B cell (primary cell): Measurements from ENCODE around the gene ERC2. TPM values are rescaled to one million over a fixed set of nuclear protein-coding genes. Genes with fewer than 3 reads are reported as not detected.

Experiments
- ATAC-seq: fragments of 200-7000 bp; cut with Tn5 transposase; one replicate; pipeline ENCODE4 v1.10.0; 2021; ENCODE audit warnings: low read depth, mild to moderate bottlenecking, moderate number of reproducible peaks, moderate library complexity
- CTCF ChIA-PET: fragments of 350-600 bp; sonication (Branson Sonifier 250); formaldehyde crosslinking; loops from one replicate; lab custom pipeline; 2021; ENCODE audit warnings: antibody characterized with exemption, inconsistent platforms; lab: Charles Lee
- POLR2A ChIA-PET: fragments of 350-600 bp; sonication (Branson Sonifier 250); formaldehyde crosslinking; loops from one replicate; lab custom pipeline; 2021; ENCODE audit warnings: antibody characterized with exemption; lab: Charles Lee
- DNase-seq: peaks from one replicate; pipeline ENCODE4 v3.0.0; 2013
- H2AFZ ChIP-seq: 2 replicates; pipeline ENCODE4 v1.6.1; 2012; ENCODE audit warnings: mild to moderate bottlenecking, low read depth, low read length; ENCODE audit not compliant: insufficient read depth, poor library complexity, severe bottlenecking
- H3K27ac ChIP-seq, 2 donors: 1 replicate in 1 of 2; 2 replicates in 1 of 2; pipeline ENCODE4 v1.5.1; 2012 to 2013; ENCODE audit warnings: low read length in 2 of 2, mild to moderate bottlenecking in 2 of 2, moderate library complexity in 1 of 2
- H3K27me3 ChIP-seq, 4 experiments: fragments of 200-600 bp in 1 of 4; sonication (generic) in 1 of 4; replicated peaks in 1 of 4; 1 replicate in 2 of 4; 2 replicates in 2 of 4; pipeline versions ENCODE4 v1.6.1 to v1.7.0; 2013 to 2016; ENCODE audit warnings: low read length in 3 of 4, mild to moderate bottlenecking in 2 of 4, mixed read lengths in 1 of 4, moderate library complexity in 1 of 4; ENCODE audit not compliant: insufficient read depth in 4 of 4, control insufficient read depth in 3 of 4; ENCODE audit errors: control extremely low read depth in 1 of 4
- H3K36me3 ChIP-seq, 2 experiments: replicated peaks in 1 of 2; 1 replicate in 1 of 2; 2 replicates in 1 of 2; pipeline versions ENCODE4 v1.6.1 to v1.7.1; 2013; ENCODE audit warnings: low read length in 1 of 2; ENCODE audit not compliant: insufficient read depth in 2 of 2, control insufficient read depth in 1 of 2; ENCODE audit errors: control extremely low read depth in 1 of 2, extremely low read depth in 1 of 2
- H3K4me1 ChIP-seq, 2 donors: fragments of 200-600 bp in 1 of 2; sonication (generic) in 1 of 2; 1 replicate in 1 of 2; 2 replicates in 1 of 2; pipeline versions ENCODE4 v1.5.1 to v1.6.1; 2013 to 2017; ENCODE audit warnings: low read length in 2 of 2; ENCODE audit not compliant: control insufficient read depth in 2 of 2, insufficient read depth in 2 of 2
- H3K4me2 ChIP-seq: replicated peaks from 2 replicates; pipeline ENCODE3; 2012; ENCODE audit warnings: mild to moderate bottlenecking, low read depth, low read length; ENCODE audit not compliant: poor library complexity, severe bottlenecking
- H3K4me3 ChIP-seq, 5 experiments: fragments of 200-600 bp in 1 of 5; sonication (generic) in 1 of 5; 1 replicate in 3 of 5; 2 replicates in 2 of 5; pipeline versions ENCODE4 v1.5.1 to v1.7.0; 2011 to 2016; ENCODE audit warnings: low read length in 4 of 5, mild to moderate bottlenecking in 4 of 5, low read depth in 2 of 5, control low read depth in 1 of 5, moderate library complexity in 1 of 5; ENCODE audit not compliant: insufficient read depth in 1 of 5; ENCODE audit errors: control extremely low read depth in 1 of 5, extremely low read depth in 1 of 5
- H3K79me2 ChIP-seq: fragments of 200-600 bp; sonication (generic); one replicate; pipeline ENCODE4 v1.6.0; 2016; ENCODE audit warnings: low read length; ENCODE audit not compliant: control insufficient read depth, insufficient read depth
- H3K9ac ChIP-seq: fragments of 200-600 bp; sonication (generic); 2 replicates; pipeline ENCODE4 v1.6.1; 2017; ENCODE audit warnings: mild to moderate bottlenecking, low read length, moderate library complexity
- H3K9me3 ChIP-seq, 3 donors: one replicate each; pipeline versions ENCODE4 v1.6.1 to v1.7.1; 2013; ENCODE audit warnings: low read length in 2 of 3; ENCODE audit not compliant: control insufficient read depth in 2 of 3, insufficient read depth in 1 of 3; ENCODE audit errors: control extremely low read depth in 1 of 3
- H4K20me1 ChIP-seq: 2 replicates; pipeline ENCODE4 v1.6.0; 2012; ENCODE audit warnings: mild to moderate bottlenecking, low read length; ENCODE audit not compliant: insufficient read depth, control insufficient read depth, poor library complexity, severe bottlenecking
- H3K27ac Mint-ChIP-seq: one replicate; pipeline ENCODE4 v1.8.0; 2021; ENCODE audit warnings: mixed read lengths
- H3K27me3 Mint-ChIP-seq: one replicate; pipeline ENCODE4 v1.8.0; 2021; ENCODE audit warnings: mixed read lengths
- H3K4me1 Mint-ChIP-seq: one replicate; pipeline ENCODE4 v1.8.0; 2021; ENCODE audit warnings: mixed read lengths
- H3K4me3 Mint-ChIP-seq: one replicate; pipeline ENCODE4 v1.8.0; 2021; ENCODE audit warnings: mixed read lengths
- H3K9me3 Mint-ChIP-seq: one replicate; pipeline ENCODE4 v1.8.0; 2022; ENCODE audit warnings: mixed read lengths; ENCODE audit not compliant: insufficient read depth
- CTCF ChIP-seq: fragments of 200-600 bp; IDR thresholded peaks from one replicate; pipeline ENCODE4 v1.8.0; 2022; ENCODE audit warnings: antibody characterized with exemption, mild to moderate bottlenecking
- EZH2 ChIP-seq: IDR thresholded peaks from 2 replicates; pipeline ENCODE4 v1.6.1; 2012; ENCODE audit warnings: borderline replicate concordance, low read depth, mild to moderate bottlenecking, moderate library complexity, low read length; ENCODE audit not compliant: insufficient read depth, poor library complexity, severe bottlenecking
- WGBS: methylation state at CpG from one replicate; pipeline ENCODE4 v1.1.5; 2013; ENCODE audit warnings: missing lambda C conversion rate; ENCODE audit not compliant: insufficient coverage; 5-methylcytosine and 5-hydroxymethylcytosine counted together
- intact Hi-C: fragments of 100-400 bp; cut with micrococcal nuclease; formaldehyde crosslinking; loops from one replicate; pipeline ENCODE4 v1.10.0; 2022
- polyA plus RNA-seq: library from polyadenylated mRNA; depleted of rRNA; stranded (reverse); fragments of >200 nt; gene quantifications from 2 replicates; pipeline ENCODE4 v1.2.3, GENCODE V29; 2012
- total RNA-seq, 2 donors: library from RNA; stranded (reverse); fragments of 120-200 nt in 1 of 2; gene quantifications; 1 replicate in 1 of 2; 2 replicates in 1 of 2; pipeline versions ENCODE4 v1.2.3 to v1.2.4, GENCODE V29; 2013 to 2022

Gene ERC2
- total and polyA plus RNA-seq, 2 donors (not counting 1 experiment from before 2014, with no cell fraction given): not detected

DNA sequence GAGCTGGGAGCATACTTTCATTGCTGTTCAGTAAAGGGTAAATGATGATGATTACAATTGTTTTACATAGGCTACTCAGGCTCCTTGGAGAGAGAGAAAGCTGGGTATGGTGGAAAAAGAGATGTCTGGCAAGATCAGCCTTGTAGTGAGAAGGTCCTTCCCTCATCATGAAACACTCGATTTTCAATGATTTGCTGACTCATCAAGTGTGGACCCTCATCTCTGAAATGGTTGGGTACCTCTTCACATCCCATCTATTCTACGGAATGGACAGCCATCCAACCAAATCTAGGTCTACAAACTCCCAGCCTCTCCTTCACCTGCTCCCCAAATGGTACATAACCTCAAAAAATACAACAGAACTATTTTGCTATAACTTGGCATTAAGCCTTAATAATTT, 610.6 kb downstream of the ERC2 start:
- H3K27ac ChIP-seq: no peak overlapping the region
- DNase-seq (no peak), ATAC-seq (no peak)
- CTCF ChIA-PET: no interaction called here
- Mint-ChIP-seq H3K27me3 (no peaks in the 10 kb centered on the region), H3K9me3 (no peaks in the 10 kb centered on the region), H3K4me1 (no peaks in the 10 kb centered on the region), H3K27ac (no peak overlapping the region), H3K4me3 (no peak overlapping the region)
- H2AFZ ChIP-seq: no peak overlapping the region
- 80% methylated on average over 1 of the region's 2 CpGs for WGBS
- intact Hi-C loops: no loop called here
- H3K36me3 ChIP-seq: no peaks in the 10 kb centered on the region
- TF ChIP-seq CTCF: no peak
- no peak for TF ChIP-seq EZH2
- no peak overlapping the region for H3K4me2 ChIP-seq
- no peaks in the 10 kb centered on the region for H4K20me1 ChIP-seq
- H3K4me3 ChIP-seq: no peak overlapping the region
- POLR2A ChIA-PET: no interaction called here
- H3K9ac ChIP-seq: no peak overlapping the region
- H3K9me3 ChIP-seq: no peaks in the 10 kb centered on the region
- no peaks in the 10 kb centered on the region for H3K4me1 ChIP-seq
- no peaks in the 10 kb centered on the region for H3K79me2 ChIP-seq
- H3K27me3 ChIP-seq: no peaks in the 10 kb centered on the region

- Histone ChIP-seq H2AFZ (no peak overlapping the region), H3K27me3 (no peaks in the 10 kb centered on the region), H4K20me1 (no peaks in the 10 kb centered on the region), H3K4me1 (no peaks in the 10 kb centered on the region), H3K9me3 (no peaks in the 10 kb centered on the region), H3K9ac (no peak overlapping the region), H3K79me2 (no peaks in the 10 kb centered on the region), H3K4me3 (no peak overlapping the region), H3K36me3 (no peaks in the 10 kb centered on the region), H3K4me2 (no peak overlapping the region), H3K27ac (no peak overlapping the region)
- no peak for ATAC-seq
- no CpG with 5 or more reads among the region's 2 CpGs for WGBS
- Mint-ChIP-seq H3K27ac (no peak overlapping the region), H3K9me3 (no peaks in the 10 kb centered on the region), H3K4me3 (no peak overlapping the region), H3K27me3 (no peaks in the 10 kb centered on the region), H3K4me1 (no peaks in the 10 kb centered on the region)
- intact Hi-C loops: no loop called here
- no peak for TF ChIP-seq CTCF
- ChIA-PET POLR2A (no interaction called here), CTCF (no interaction called here)
- no peak for DNase-seq
Observed at GRCh38 chr3:55855311-55855710, 613.0 kb downstream of the ERC2 start.
